Esophagus muscularis mucosa (tissue), 4 donors: ENCODE measurements around the gene PTEN. TPM values are rescaled to one million over a fixed set of nuclear protein-coding genes. Genes with fewer than 3 reads are reported as not detected.

ENCODE experiments used
- DNase-seq: peaks from one replicate; pipeline ENCODE4 v3.0.0-alpha.2; 2017; ENCODE audit errors: extremely low spot score
- H3K27ac ChIP-seq, 4 donors: fragments of 200-600 bp; sonication (generic); replicated peaks in 1 of 4; 1 replicate in 3 of 4; 2 replicates in 1 of 4; pipeline ENCODE4 v1.5.1; 2016 to 2019; ENCODE audit warnings: mild to moderate bottlenecking in 1 of 4
- H3K27me3 ChIP-seq, 4 donors: fragments of 200-600 bp; sonication (generic); one replicate each; pipeline versions ENCODE4 v1.5.1 to v1.6.0; 2016 to 2019
- H3K36me3 ChIP-seq, 4 donors: fragments of 200-600 bp; sonication (generic); one replicate each; pipeline ENCODE4 v1.5.1; 2016 to 2019
- H3K4me1 ChIP-seq, 4 donors: fragments of 200-600 bp; sonication (generic); one replicate each; pipeline ENCODE4 v1.5.1; 2016 to 2019
- H3K4me3 ChIP-seq, 4 donors: fragments of 200-600 bp; sonication (generic); 1 replicate in 2 of 4; 2 replicates in 2 of 4; pipeline ENCODE4 v1.5.1; 2016 to 2019; ENCODE audit warnings: mild to moderate bottlenecking in 4 of 4, moderate library complexity in 1 of 4
- H3K9me3 ChIP-seq, 4 donors: fragments of 200-600 bp; sonication (generic); 1 replicate in 3 of 4; 2 replicates in 1 of 4; pipeline ENCODE4 v1.5.1; 2016 to 2019
- EP300 ChIP-seq: sonication (generic); formaldehyde crosslinking; IDR thresholded peaks from one replicate; pipeline ENCODE4 v1.6.1; 2017; ENCODE audit warnings: antibody characterized with exemption
- POLR2A ChIP-seq: fragments of 450-650 bp; IDR thresholded peaks from one replicate; pipeline ENCODE4 v1.6.1; 2017; ENCODE audit warnings: antibody characterized with exemption, moderate library complexity, mild to moderate bottlenecking, low read depth
- POLR2AphosphoS5 ChIP-seq, 2 donors: sonication (generic); formaldehyde crosslinking; IDR thresholded peaks; one replicate each; pipeline ENCODE4 v1.6.1; 2017; ENCODE audit warnings: antibody characterized with exemption in 2 of 2
- WGBS: methylation state at CpG from one replicate; pipeline ENCODE4 v1.1.5; 2018; 5-methylcytosine and 5-hydroxymethylcytosine counted together
- intact Hi-C: fragments of 100-400 bp; cut with DNase I; formaldehyde crosslinking; loops from one replicate; pipeline ENCODE4 v1.15.1; 2023
- total RNA-seq, 4 donors: library from RNA; depleted of rRNA; stranded (reverse); fragments of >200 nt; gene quantifications; one replicate each; pipeline versions ENCODE4 v1.1.0 to v1.2.1, GENCODE V29; 2016
- TF ChIP-seq, protein P1 (sequence below), 3 experiments: fragments of 200-600 bp in 2 of 3; fragments of 450-650 bp in 1 of 3; sonication (generic) in 2 of 3; IDR thresholded peaks; one replicate each; pipeline ENCODE4 v1.5.1; 2017 to 2019; ENCODE audit warnings: antibody characterized with exemption in 3 of 3, mild to moderate bottlenecking in 2 of 3, moderate library complexity in 1 of 3

Gene PTEN
- total RNA-seq, 4 donors from 2014 or later, result 83.2 to 117 (median 94.3) TPM

- Histone ChIP-seq H3K27me3 (no peaks in the 10 kb centered on the region), H3K4me1 (peaks cover 8 to 16% (median 12%) of the 10 kb centered on the region in 4 donors), H3K4me3 (no peak overlapping the region), H3K9me3 (no peaks in the 10 kb centered on the region), H3K36me3 (peaks cover 0 to 42% (median 23%) of the 10 kb centered on the region in 4 donors), H3K27ac (no peak overlapping the region)
- intact Hi-C loops, result no loop called here
- no peak for DNase-seq
- TF ChIP-seq EP300 (no peak), POLR2AphosphoS5 (IDR thresholded peaks at IDR 0.05) (no peak)
- TF ChIP-seq, protein P1, sequence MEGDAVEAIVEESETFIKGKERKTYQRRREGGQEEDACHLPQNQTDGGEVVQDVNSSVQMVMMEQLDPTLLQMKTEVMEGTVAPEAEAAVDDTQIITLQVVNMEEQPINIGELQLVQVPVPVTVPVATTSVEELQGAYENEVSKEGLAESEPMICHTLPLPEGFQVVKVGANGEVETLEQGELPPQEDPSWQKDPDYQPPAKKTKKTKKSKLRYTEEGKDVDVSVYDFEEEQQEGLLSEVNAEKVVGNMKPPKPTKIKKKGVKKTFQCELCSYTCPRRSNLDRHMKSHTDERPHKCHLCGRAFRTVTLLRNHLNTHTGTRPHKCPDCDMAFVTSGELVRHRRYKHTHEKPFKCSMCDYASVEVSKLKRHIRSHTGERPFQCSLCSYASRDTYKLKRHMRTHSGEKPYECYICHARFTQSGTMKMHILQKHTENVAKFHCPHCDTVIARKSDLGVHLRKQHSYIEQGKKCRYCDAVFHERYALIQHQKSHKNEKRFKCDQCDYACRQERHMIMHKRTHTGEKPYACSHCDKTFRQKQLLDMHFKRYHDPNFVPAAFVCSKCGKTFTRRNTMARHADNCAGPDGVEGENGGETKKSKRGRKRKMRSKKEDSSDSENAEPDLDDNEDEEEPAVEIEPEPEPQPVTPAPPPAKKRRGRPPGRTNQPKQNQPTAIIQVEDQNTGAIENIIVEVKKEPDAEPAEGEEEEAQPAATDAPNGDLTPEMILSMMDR (IDR thresholded peaks at IDR 0.05), result no peak
- WGBS, result 86% methylated on average over 5 of the region's 5 CpGs
These were observed 94.3 kb downstream of the PTEN start for GRCh38 chr10:87957702-87958101.

- no peak for DNase-seq
- 91% methylated on average over 4 of the region's 4 CpGs for WGBS
- H3K27me3 ChIP-seq, result no peaks in the 10 kb centered on the region
- H3K4me3 ChIP-seq, result no peak overlapping the region
- H3K27ac ChIP-seq, result no peak overlapping the region
- peaks cover 0 to 41% (median 17%) of the 10 kb centered on the region in 4 donors for H3K36me3 ChIP-seq
- H3K9me3 ChIP-seq, result no peaks in the 10 kb centered on the region
- intact Hi-C loops, result no loop called here
- H3K4me1 ChIP-seq, result peaks cover 8 to 16% (median 12%) of the 10 kb centered on the region in 4 donors
- TF ChIP-seq POLR2A (no peak), EP300 (no peak), POLR2AphosphoS5 (IDR thresholded peaks at IDR 0.05) (no peak)
- TF ChIP-seq, protein P1 (IDR thresholded peaks at IDR 0.05), result no peak
These were observed 96.8 kb downstream of the PTEN start for GRCh38 chr10:87960230-87960629.

GRCh38 chr10:87961314-87961713, 97.9 kb downstream of the PTEN start:
- WGBS, result 43% methylated on average over 2 of the region's 2 CpGs
- peaks cover 0 to 47% (median 19%) of the 10 kb centered on the region in 4 donors for H3K36me3 ChIP-seq
- peaks cover 8 to 16% (median 10%) of the 10 kb centered on the region in 4 donors for H3K4me1 ChIP-seq
- intact Hi-C loops, result no loop called here
- no peaks in the 10 kb centered on the region for H3K27me3 ChIP-seq
- no peak overlapping the region for H3K4me3 ChIP-seq
- no peak for DNase-seq
- no peaks in the 10 kb centered on the region for H3K9me3 ChIP-seq
- no peak overlapping the region for H3K27ac ChIP-seq
- TF ChIP-seq POLR2A, result no peak
- peak in 1 of 2 donors; percentile 18 for TF ChIP-seq POLR2AphosphoS5 (IDR thresholded peaks at IDR 0.05)
- no peak for TF ChIP-seq EP300
- TF ChIP-seq, protein P1 (IDR thresholded peaks at IDR 0.05), result no peak

DNA sequence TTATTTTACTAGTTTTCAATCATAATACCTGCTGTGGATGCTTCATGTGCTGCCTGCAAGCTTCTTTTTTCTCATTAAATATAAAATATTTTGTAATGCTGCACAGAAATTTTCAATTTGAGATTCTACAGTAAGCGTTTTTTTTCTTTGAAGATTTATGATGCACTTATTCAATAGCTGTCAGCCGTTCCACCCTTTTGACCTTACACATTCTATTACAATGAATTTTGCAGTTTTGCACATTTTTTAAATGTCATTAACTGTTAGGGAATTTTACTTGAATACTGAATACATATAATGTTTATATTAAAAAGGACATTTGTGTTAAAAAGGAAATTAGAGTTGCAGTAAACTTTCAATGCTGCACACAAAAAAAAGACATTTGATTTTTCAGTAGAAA, 103.0 kb downstream of the PTEN start:
- no peak overlapping the region for H3K4me3 ChIP-seq
- TF ChIP-seq EP300, result no peak
- TF ChIP-seq POLR2AphosphoS5 (IDR thresholded peaks at IDR 0.05), result no peak
- no peak for TF ChIP-seq POLR2A
- TF ChIP-seq, protein P1 (IDR thresholded peaks at IDR 0.05), result no peak
- no peaks in the 10 kb centered on the region for H3K27me3 ChIP-seq
- peaks cover 2 to 4% (median 3%) of the 10 kb centered on the region in 4 donors for H3K4me1 ChIP-seq
- no peak for DNase-seq
- no peaks in the 10 kb centered on the region for H3K9me3 ChIP-seq
- intact Hi-C loops, result no loop called here
- WGBS, result 67% methylated on average over 2 of the region's 2 CpGs
- no peak overlapping the region for H3K27ac ChIP-seq
- H3K36me3 ChIP-seq, result peaks cover 0 to 36% (median 6%) of the 10 kb centered on the region in 4 donors

DNA sequence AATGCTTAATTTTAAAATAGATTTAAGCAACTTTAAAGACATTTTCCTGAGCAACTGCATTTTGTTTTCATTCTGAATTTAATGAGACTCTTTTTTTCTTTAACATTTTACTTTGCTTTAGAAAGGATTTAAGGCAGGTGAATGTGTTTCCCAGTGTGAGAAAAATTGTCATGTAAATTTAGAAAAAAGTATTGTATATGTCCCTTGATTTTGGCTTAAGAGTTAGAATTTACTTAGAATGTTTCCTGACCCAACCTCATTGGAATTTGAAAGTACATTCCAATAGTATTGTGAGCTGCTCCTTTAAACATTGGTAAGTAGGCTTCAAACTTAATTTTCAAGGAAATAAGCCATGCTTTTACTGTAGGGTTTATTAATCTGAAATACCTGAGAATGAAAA, 110.2 kb downstream of the PTEN start:
- H3K4me1 ChIP-seq, result no peaks in the 10 kb centered on the region
- H3K9me3 ChIP-seq, result no peaks in the 10 kb centered on the region
- no peak for TF ChIP-seq EP300
- TF ChIP-seq POLR2AphosphoS5 (IDR thresholded peaks at IDR 0.05), result no peak
- TF ChIP-seq, protein P1 (IDR thresholded peaks at IDR 0.05), result no peak
- no peak for TF ChIP-seq POLR2A
- intact Hi-C loops, result no loop called here
- no peak overlapping the region for H3K4me3 ChIP-seq
- no peak for DNase-seq
- no peak overlapping the region for H3K27ac ChIP-seq
- H3K27me3 ChIP-seq, result no peaks in the 10 kb centered on the region
- H3K36me3 ChIP-seq, result no peaks in the 10 kb centered on the region
